DOHH2 (cell line): ENCODE measurements around the gene NPLOC4.

Experiments used
- H3F3A ChIP-seq: fragments of 200-600 bp; sonication (generic), shearing (Covaris generic); 2 replicates; pipeline ENCODE4 v1.6.0; 2016; ENCODE audit warnings: antibody characterized with exemption, mild to moderate bottlenecking; ENCODE audit not compliant: control insufficient read depth, insufficient read depth
- H3K27ac ChIP-seq: fragments of 200-600 bp; sonication (generic); 2 replicates; pipeline ENCODE4 v1.5.1; 2014; ENCODE audit warnings: low read depth, mild to moderate bottlenecking, low read length, moderate library complexity
- H3K27me3 ChIP-seq: fragments of 200-600 bp; sonication (generic); 2 replicates; pipeline ENCODE4 v1.6.1; 2014; ENCODE audit warnings: mild to moderate bottlenecking, low read length, mixed read lengths; ENCODE audit not compliant: control insufficient read depth
- H3K36me3 ChIP-seq: fragments of 200-600 bp; sonication (generic); 2 replicates; pipeline ENCODE4 v1.6.1; 2014; ENCODE audit warnings: mild to moderate bottlenecking, low read length, moderate library complexity, mixed read lengths; ENCODE audit not compliant: control insufficient read depth
- H3K4me1 ChIP-seq: fragments of 200-600 bp; sonication (generic); 2 replicates; pipeline ENCODE4 v1.6.1; 2014; ENCODE audit warnings: mild to moderate bottlenecking, low read length, mixed read lengths; ENCODE audit not compliant: control insufficient read depth
- H3K4me2 ChIP-seq: fragments of 200-600 bp; sonication (generic); 2 replicates; pipeline ENCODE4 v1.6.0; 2014; ENCODE audit warnings: mild to moderate bottlenecking, low read length, moderate library complexity
- H3K4me3 ChIP-seq: fragments of 200-600 bp; sonication (generic); 2 replicates; pipeline ENCODE4 v1.5.1; 2014; ENCODE audit warnings: mild to moderate bottlenecking, low read length, mixed read lengths
- H3K79me2 ChIP-seq: fragments of 200-600 bp; sonication (generic); 2 replicates; pipeline ENCODE4 v1.6.1; 2014; ENCODE audit warnings: mild to moderate bottlenecking, low read length, mixed read lengths; ENCODE audit not compliant: control insufficient read depth
- H3K9me2 ChIP-seq: fragments of 200-600 bp; sonication (generic); replicated peaks from 2 replicates; pipeline ENCODE4 v1.6.1; 2014; ENCODE audit warnings: mild to moderate bottlenecking, low read length, mixed read lengths; ENCODE audit not compliant: control insufficient read depth
- H3K9me3 ChIP-seq: fragments of 200-600 bp; sonication (generic); 2 replicates; pipeline ENCODE4 v1.6.1; 2014; ENCODE audit warnings: antibody characterized with exemption, low read length, mixed read lengths; ENCODE audit not compliant: control insufficient read depth, insufficient read depth
- H4K20me1 ChIP-seq: fragments of 200-600 bp; sonication (generic); 2 replicates; pipeline ENCODE4 v1.6.0; 2014; ENCODE audit warnings: low read depth, mild to moderate bottlenecking, antibody characterized with exemption, low read length, moderate library complexity; ENCODE audit not compliant: control insufficient read depth, insufficient read depth
- EZH2phosphoT487 ChIP-seq: fragments of 200-600 bp; sonication (generic); IDR thresholded peaks from 2 replicates; pipeline ENCODE4 v1.6.1; 2017; ENCODE audit warnings: borderline replicate concordance, mild to moderate bottlenecking, antibody characterized with exemption, low read length, moderate library complexity, mixed read lengths
- TF ChIP-seq, protein P1 (sequence below): fragments of 200-600 bp; sonication (generic); IDR thresholded peaks from one replicate; pipeline ENCODE4 v1.5.1; 2014; ENCODE audit warnings: antibody characterized with exemption, mild to moderate bottlenecking, low read depth, low read length; ENCODE audit not compliant: poor library complexity, severe bottlenecking

NPLOC4 gene

GRCh38 chr17:81682565-81683207 is 45.8 kb upstream of the NPLOC4 start:
- Histone ChIP-seq H3K27me3 (no peaks in the 10 kb centered on the region), H3K4me3 (peak overlapping the region; percentile 92), H3K4me1 (peaks cover 22% of the 10 kb centered on the region), H3K9me3 (no peaks in the 10 kb centered on the region), H3K79me2 (peaks cover 62% of the 10 kb centered on the region), H3K9me2 (no peaks in the 10 kb centered on the region), H3K4me2 (peak overlapping the region; percentile 91), H3K36me3 (peaks cover 50% of the 10 kb centered on the region), H4K20me1 (peaks cover 19% of the 10 kb centered on the region; the same call in 1 of the 2 replicates), H3F3A (no peaks in the 10 kb centered on the region), H3K27ac (peak overlapping the region; percentile 52)
- TF ChIP-seq, protein P1, sequence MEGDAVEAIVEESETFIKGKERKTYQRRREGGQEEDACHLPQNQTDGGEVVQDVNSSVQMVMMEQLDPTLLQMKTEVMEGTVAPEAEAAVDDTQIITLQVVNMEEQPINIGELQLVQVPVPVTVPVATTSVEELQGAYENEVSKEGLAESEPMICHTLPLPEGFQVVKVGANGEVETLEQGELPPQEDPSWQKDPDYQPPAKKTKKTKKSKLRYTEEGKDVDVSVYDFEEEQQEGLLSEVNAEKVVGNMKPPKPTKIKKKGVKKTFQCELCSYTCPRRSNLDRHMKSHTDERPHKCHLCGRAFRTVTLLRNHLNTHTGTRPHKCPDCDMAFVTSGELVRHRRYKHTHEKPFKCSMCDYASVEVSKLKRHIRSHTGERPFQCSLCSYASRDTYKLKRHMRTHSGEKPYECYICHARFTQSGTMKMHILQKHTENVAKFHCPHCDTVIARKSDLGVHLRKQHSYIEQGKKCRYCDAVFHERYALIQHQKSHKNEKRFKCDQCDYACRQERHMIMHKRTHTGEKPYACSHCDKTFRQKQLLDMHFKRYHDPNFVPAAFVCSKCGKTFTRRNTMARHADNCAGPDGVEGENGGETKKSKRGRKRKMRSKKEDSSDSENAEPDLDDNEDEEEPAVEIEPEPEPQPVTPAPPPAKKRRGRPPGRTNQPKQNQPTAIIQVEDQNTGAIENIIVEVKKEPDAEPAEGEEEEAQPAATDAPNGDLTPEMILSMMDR, result no peak

DNA sequence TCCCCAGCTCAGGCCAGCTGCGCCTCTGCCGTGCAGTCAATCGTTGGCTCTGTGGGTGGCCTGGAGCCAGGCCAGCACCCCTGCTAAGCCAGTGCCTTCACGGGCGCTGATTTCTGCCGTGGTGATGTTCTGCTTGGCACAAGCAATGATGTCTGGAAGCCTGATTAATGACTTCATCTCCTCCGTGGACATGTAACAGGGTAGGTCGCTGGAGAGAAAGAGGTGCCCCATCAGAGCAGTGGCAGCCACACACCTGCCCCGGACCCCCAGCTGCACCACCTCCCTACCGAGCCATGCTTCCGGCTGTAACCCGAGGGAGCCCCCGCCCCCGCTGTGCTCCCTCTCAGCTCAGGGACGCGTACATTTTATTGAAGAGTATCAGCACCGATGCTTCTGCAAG is 44.8 kb upstream of the NPLOC4 start:
- Histone ChIP-seq H4K20me1 (peaks cover 19% of the 10 kb centered on the region; the same call in 1 of the 2 replicates), H3K9me3 (no peaks in the 10 kb centered on the region), H3K4me2 (no peak overlapping the region), H3K36me3 (peaks cover 40% of the 10 kb centered on the region), H3K9me2 (no peaks in the 10 kb centered on the region), H3F3A (no peaks in the 10 kb centered on the region), H3K27ac (no peak overlapping the region), H3K4me3 (no peak overlapping the region), H3K79me2 (peaks cover 51% of the 10 kb centered on the region), H3K27me3 (no peaks in the 10 kb centered on the region), H3K4me1 (peaks cover 22% of the 10 kb centered on the region)
- no peak for TF ChIP-seq EZH2phosphoT487
- TF ChIP-seq, protein P1, result no peak

DNA sequence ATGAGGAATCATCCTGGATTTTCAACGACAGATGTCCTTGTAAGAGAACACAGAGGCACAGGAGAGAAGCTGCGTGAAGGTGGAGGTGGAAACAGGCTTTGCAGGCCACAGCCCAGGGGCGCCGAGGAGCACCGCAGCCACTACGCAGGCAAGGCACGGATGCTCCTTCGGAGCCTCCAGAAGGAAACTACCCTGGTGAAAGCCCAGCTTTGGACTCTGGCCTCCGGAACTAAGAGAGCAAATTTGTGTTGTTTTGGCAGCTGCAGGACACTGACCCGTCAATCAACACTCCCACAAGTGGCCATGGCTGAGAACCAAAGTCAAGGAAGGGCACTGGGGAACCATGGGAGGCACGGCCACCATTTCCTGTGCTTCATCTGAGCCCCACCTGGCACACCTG is 43.2 kb upstream of the NPLOC4 start:
- Histone ChIP-seq H3K4me2 (no peak overlapping the region), H3K27me3 (no peaks in the 10 kb centered on the region), H3K27ac (no peak overlapping the region), H3K79me2 (peaks cover 36% of the 10 kb centered on the region), H4K20me1 (peaks cover 12% of the 10 kb centered on the region; the same call in 1 of the 2 replicates), H3K9me2 (no peaks in the 10 kb centered on the region), H3K4me3 (no peak overlapping the region), H3K36me3 (peaks cover 30% of the 10 kb centered on the region), H3K4me1 (peaks cover 15% of the 10 kb centered on the region), H3F3A (peaks cover 5% of the 10 kb centered on the region), H3K9me3 (no peaks in the 10 kb centered on the region)
- no peak for TF ChIP-seq EZH2phosphoT487
- TF ChIP-seq, protein P1, result no peak
